Calu3 (cell line): ENCODE measurements around the gene CAMK1. TPM values are rescaled to one million over a fixed set of nuclear protein-coding genes. Genes with fewer than 3 reads are reported as not detected.

Experiments
- BruUV-seq: library from RNA; stranded (reverse); fragments of 400-500 nt; replicated peaks from 2 replicates; lab custom pipeline; 2021; lab: Mats Ljungman, UMichigan
- CTCF ChIA-PET: fragments of 300-600 bp; sonication (Branson Sonifier 250); formaldehyde crosslinking; loops from one replicate; lab custom pipeline; 2022; ENCODE audit warnings: antibody characterized with exemption; lab: Charles Lee
- DNase-seq: peaks from one replicate; pipeline ENCODE4 v3.0.0; 2022
- H3K27ac Mint-ChIP-seq: one replicate; pipeline ENCODE4 v1.8.0; 2022; ENCODE audit warnings: mixed read lengths; ENCODE audit not compliant: unreplicated experiment
- H3K27me3 Mint-ChIP-seq: one replicate; pipeline ENCODE4 v1.8.0; 2022; ENCODE audit warnings: mixed read lengths; ENCODE audit not compliant: unreplicated experiment
- H3K36me3 Mint-ChIP-seq: one replicate; pipeline ENCODE4 v1.8.0; 2022; ENCODE audit warnings: mild to moderate bottlenecking, moderate library complexity, mixed read lengths; ENCODE audit not compliant: insufficient read depth, unreplicated experiment
- H3K4me1 Mint-ChIP-seq: one replicate; pipeline ENCODE4 v1.8.0; 2022; ENCODE audit warnings: mild to moderate bottlenecking, low read depth, mixed read lengths; ENCODE audit not compliant: unreplicated experiment
- H3K4me3 Mint-ChIP-seq: one replicate; pipeline ENCODE4 v1.8.0; 2022; ENCODE audit warnings: mild to moderate bottlenecking, low read depth, moderate library complexity, mixed read lengths; ENCODE audit not compliant: unreplicated experiment
- H3K9me3 Mint-ChIP-seq: one replicate; pipeline ENCODE4 v1.8.0; 2022; ENCODE audit warnings: low read depth, mixed read lengths; ENCODE audit not compliant: unreplicated experiment
- intact Hi-C: fragments of 100-400 bp; cut with micrococcal nuclease; formaldehyde crosslinking; loops from one replicate; pipeline ENCODE4 v1.10.0; 2022; ENCODE audit not compliant: unreplicated experiment
- total RNA-seq: library from RNA; stranded (reverse); gene quantifications from 2 replicates; pipeline ENCODE4 v1.2.3, GENCODE V29; 2022
- TF ChIP-seq, protein P1 (sequence below): fragments of 200-600 bp; IDR thresholded peaks from one replicate; pipeline ENCODE4 v1.8.0; 2022; ENCODE audit warnings: antibody characterized with exemption; ENCODE audit not compliant: unreplicated experiment

Gene CAMK1
- total RNA-seq, 1 experiment from 2014 or later = 7.2 TPM

DNA sequence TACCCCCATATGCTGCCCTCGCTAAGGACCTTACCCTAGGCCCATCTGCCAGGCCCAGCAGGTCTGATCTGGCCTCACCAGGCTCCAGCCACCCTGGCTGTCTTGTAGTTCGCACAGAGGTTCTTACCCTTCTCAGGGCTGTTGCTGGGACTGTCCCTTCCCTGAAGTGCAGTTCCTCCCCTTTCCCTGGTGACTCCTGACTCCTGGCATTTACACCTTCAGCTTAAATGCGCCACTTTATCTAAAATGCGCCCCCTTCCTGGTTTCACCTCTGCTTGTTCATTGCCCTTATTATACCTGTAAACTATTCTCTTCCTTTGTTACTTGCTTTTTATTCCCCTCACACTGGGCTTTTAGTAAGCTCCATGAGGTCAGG is 39.5 kb upstream of the CAMK1 start:
- Mint-ChIP-seq H3K9me3 (no peaks in the 10 kb centered on the region), H3K36me3 (peaks cover 66% of the 10 kb centered on the region), H3K4me3 (peak overlapping the region; percentile 62), H3K27me3 (no peaks in the 10 kb centered on the region), H3K4me1 (peaks cover 28% of the 10 kb centered on the region), H3K27ac (peak overlapping the region; percentile 84)
- intact Hi-C loops = no loop called here
- peak; percentile 18 for DNase-seq
- TF ChIP-seq, protein P1, sequence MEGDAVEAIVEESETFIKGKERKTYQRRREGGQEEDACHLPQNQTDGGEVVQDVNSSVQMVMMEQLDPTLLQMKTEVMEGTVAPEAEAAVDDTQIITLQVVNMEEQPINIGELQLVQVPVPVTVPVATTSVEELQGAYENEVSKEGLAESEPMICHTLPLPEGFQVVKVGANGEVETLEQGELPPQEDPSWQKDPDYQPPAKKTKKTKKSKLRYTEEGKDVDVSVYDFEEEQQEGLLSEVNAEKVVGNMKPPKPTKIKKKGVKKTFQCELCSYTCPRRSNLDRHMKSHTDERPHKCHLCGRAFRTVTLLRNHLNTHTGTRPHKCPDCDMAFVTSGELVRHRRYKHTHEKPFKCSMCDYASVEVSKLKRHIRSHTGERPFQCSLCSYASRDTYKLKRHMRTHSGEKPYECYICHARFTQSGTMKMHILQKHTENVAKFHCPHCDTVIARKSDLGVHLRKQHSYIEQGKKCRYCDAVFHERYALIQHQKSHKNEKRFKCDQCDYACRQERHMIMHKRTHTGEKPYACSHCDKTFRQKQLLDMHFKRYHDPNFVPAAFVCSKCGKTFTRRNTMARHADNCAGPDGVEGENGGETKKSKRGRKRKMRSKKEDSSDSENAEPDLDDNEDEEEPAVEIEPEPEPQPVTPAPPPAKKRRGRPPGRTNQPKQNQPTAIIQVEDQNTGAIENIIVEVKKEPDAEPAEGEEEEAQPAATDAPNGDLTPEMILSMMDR = no peak
- no TSS peak for BruUV-seq
- CTCF ChIA-PET = no interaction called here

DNA sequence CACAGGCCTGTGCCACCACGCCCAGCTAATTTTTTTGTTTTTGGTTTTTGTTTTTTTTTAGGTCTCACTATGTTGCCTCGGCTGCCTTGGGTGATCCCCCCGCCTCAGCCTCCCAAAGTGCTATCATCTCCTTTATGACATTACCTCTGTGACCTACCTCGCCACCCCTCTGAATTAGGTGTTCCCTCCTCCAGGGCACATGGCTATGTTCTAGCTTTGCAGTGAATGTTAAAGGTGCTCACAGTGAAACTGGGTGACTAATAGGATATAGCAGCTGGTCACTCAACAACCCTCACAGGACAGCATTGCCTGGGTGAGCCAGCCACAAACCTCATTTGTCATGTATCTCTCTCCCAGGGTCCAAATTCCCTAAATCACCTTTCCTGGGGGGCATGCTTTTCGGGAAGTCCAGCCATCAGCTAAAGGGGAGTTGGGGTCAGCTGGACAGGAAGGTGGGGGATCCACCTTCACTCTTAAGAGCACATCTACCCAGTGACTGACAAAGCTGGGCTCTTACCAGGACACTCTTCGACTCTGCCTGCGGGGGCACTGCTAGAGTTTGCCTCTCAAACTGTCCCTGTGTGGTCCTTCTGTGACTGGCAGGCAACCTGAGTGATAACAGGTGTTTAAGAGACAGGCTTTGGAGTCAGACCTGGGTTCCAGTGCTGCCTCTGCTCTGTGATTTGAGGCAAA is 38.7 kb upstream of the CAMK1 start:
- CTCF ChIA-PET = no interaction called here
- DNase-seq = peak; percentile 55
- H3K36me3 Mint-ChIP-seq = peaks cover 68% of the 10 kb centered on the region
- TF ChIP-seq, protein P1 = no peak
- H3K27ac Mint-ChIP-seq = peak overlapping the region; percentile 84
- no TSS peak for BruUV-seq
- H3K9me3 Mint-ChIP-seq = no peaks in the 10 kb centered on the region
- intact Hi-C loops = no loop called here
- no peaks in the 10 kb centered on the region for H3K27me3 Mint-ChIP-seq
- H3K4me3 Mint-ChIP-seq = no peak overlapping the region
- peaks cover 28% of the 10 kb centered on the region for H3K4me1 Mint-ChIP-seq

DNA sequence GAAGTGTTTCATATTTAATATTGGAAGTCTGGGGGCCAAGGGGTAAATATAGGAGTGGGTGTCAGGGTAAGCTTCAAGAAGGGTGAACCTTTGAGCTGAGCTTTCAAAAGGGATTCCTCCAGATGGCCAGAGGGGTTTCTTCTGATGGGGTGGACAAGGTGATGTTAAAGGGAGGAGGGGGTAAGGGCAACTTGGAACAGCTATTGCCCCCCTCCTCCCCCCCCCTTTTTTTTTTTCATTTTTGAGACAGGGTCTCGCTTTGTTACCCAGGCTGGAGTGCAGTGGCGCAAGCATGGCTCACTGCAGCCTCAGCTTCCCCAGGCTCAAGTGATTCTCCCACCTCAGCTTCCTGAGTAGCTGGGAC is 38.2 kb upstream of the CAMK1 start:
- no peaks in the 10 kb centered on the region for H3K9me3 Mint-ChIP-seq
- H3K27ac Mint-ChIP-seq = no peak overlapping the region
- no peaks in the 10 kb centered on the region for H3K27me3 Mint-ChIP-seq
- H3K36me3 Mint-ChIP-seq = peaks cover 74% of the 10 kb centered on the region
- TF ChIP-seq, protein P1 = no peak
- H3K4me3 Mint-ChIP-seq = no peak overlapping the region
- no peak for DNase-seq
- intact Hi-C loops = no loop called here
- H3K4me1 Mint-ChIP-seq = peaks cover 28% of the 10 kb centered on the region
- no TSS peak for BruUV-seq
- CTCF ChIA-PET = interaction anchor here (0.7 kb wide), 1 partner anchor 31 kb away, joined by 3 read pairs; no protein-coding TSS in a partner anchor

DNA sequence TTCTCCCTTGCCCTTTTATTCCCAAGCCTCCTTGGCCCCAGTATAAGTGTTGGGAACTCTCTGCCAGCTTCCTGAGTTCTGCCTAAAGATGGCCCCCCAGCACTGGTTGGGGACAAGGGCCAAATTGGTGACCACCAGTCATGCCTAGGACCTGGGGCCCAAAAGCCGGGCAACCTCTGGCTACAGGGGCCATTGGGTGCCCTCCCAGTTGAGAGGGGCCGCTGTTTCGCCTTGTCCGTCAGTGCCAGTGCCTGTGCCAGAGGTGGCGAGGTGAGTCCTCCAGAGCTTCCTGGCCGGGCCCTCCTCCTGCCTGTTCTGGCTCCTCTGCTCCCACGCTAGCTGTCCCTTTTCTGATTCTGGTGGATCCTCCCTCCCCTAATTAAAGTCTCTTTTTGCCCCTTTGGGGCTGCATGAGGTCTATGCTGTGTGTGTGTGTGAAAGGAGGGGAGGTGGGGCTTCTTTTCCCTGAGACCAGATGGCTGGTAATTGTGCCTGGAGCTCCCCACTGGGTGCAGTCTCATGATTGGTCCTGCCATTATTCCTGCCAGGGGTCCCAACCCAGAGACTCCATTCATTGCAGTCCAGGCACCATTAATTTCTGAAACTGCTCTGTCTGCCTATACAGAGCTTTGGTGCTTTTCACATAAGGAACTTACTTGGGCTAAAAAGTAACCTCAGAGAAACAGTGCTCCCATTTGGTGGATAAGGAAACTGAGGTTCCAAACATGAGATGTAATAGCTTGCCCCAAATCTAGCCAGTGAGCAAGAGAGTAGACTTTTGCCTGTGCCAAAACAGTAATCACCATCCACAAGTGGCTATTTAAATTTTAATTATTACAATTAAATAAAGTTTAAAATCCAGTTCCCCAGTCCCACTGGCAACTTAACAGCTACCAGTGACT is 37.2 kb upstream of the CAMK1 start:
- Mint-ChIP-seq H3K27me3 (no peaks in the 10 kb centered on the region), H3K36me3 (peaks cover 76% of the 10 kb centered on the region), H3K9me3 (no peaks in the 10 kb centered on the region), H3K4me1 (peaks cover 28% of the 10 kb centered on the region), H3K27ac (peak overlapping the region; percentile 15), H3K4me3 (no peak overlapping the region)
- CTCF ChIA-PET = no interaction called here
- no peak for DNase-seq
- intact Hi-C loops = no loop called here
- no TSS peak for BruUV-seq
- TF ChIP-seq, protein P1 = no peak
